ENCODE measurements around the gene MTM1.

Gene MTM1

GRCh38 chrX:150607201-150607600 is 38.8 kb downstream of the MTM1 start:
- no peak for DNase-seq

- DNase-seq: no peak
Measured at GRCh38 chrX:150610043-150610442, 41.6 kb downstream of the MTM1 start.

GRCh38 chrX:150610446-150610845 is 42.0 kb downstream of the MTM1 start:
- no peak for DNase-seq

GRCh38 chrX:150615356-150615755 is 46.9 kb downstream of the MTM1 start:
- DNase-seq: no peak

GRCh38 chrX:150616179-150616862 is 47.9 kb downstream of the MTM1 start:
- no peak for DNase-seq

- no peak for DNase-seq
Measured at GRCh38 chrX:150616863-150617198, 48.4 kb downstream of the MTM1 start.

GRCh38 chrX:150621652-150622051 is 53.2 kb downstream of the MTM1 start:
- no peak for DNase-seq

GRCh38 chrX:150623583-150623982 is 55.2 kb downstream of the MTM1 start:
- no peak for DNase-seq

- no peak for DNase-seq
Measured at GRCh38 chrX:150625097-150625496, 56.7 kb downstream of the MTM1 start.

GRCh38 chrX:150625875-150626274 is 57.5 kb downstream of the MTM1 start:
- no peak for DNase-seq

GRCh38 chrX:150627957-150628356 is 59.5 kb downstream of the MTM1 start:
- no peak for DNase-seq

- DNase-seq: peak; percentile 73
Measured at GRCh38 chrX:150635952-150636351, 67.5 kb downstream of the MTM1 start.

GRCh38 chrX:150642423-150642822 is 74.0 kb downstream of the MTM1 start:
- DNase-seq: no peak

GRCh38 chrX:150643271-150643670 is 74.8 kb downstream of the MTM1 start:
- no peak for DNase-seq

GRCh38 chrX:150643958-150644357 is 75.5 kb downstream of the MTM1 start:
- no peak for DNase-seq

GRCh38 chrX:150644422-150644821 is 76.0 kb downstream of the MTM1 start:
- no peak for DNase-seq

GRCh38 chrX:150647331-150647730 is 78.9 kb downstream of the MTM1 start:
- no peak for DNase-seq

- no peak for DNase-seq
Measured at GRCh38 chrX:150648296-150648940, 80.0 kb downstream of the MTM1 start.

GRCh38 chrX:150649096-150649870 is 80.9 kb downstream of the MTM1 start:
- DNase-seq: peak; percentile 61

- DNase-seq: no peak
Measured at GRCh38 chrX:150651906-150652305, 83.5 kb downstream of the MTM1 start.

GRCh38 chrX:150655788-150656187 is 87.4 kb downstream of the MTM1 start:
- DNase-seq: no peak

- DNase-seq: no peak
Measured at GRCh38 chrX:150663073-150663472, 94.7 kb downstream of the MTM1 start.

- DNase-seq: peak; percentile 53
Measured at GRCh38 chrX:150664290-150664689, 95.9 kb downstream of the MTM1 start.

GRCh38 chrX:150676221-150676620 is 107.8 kb downstream of the MTM1 start:
- no peak for DNase-seq
